ENCODE measurements around the gene NPLOC4.

DNA sequence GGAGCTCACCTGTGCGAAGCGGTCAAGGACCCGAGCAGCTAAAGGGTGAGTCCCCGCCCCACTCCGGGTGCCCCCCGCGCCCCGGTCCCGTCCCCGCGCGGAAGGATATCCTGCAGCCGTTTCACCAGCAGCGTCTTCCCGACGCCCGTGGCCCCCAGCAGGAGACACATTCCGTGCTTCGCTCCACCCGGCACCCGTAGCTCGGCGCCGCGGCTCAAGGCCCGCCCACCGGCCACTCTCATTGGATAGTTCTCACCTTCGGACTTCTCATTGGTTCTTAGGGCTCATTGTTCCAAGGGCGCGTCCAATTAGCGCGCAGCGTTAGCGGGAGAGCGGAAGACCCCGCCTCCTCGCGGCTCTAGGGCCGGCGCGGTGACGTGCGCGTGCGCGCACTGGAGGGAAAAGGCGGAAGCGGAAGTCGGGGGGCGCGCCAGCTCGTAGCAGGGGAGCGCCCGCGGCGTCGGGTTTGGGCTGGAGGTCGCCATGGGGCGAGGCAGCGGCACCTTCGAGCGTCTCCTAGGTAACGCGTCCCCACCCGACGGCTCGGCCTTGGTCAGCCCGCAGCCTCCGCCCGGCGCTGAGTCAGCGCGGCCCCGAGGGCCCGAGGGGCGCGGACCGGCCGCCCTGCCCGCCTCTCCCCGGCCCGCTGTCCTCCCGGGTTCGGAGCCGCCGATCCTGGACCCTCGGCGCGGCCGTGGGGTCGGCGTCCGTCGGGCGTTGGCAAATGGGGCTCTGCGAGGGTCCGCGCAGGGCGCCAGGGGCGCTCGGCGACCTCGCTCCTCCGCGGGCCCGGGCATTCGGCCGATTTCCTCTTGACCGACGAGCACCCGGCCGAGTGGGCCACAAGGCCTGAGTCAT is 46.9 kb upstream of the NPLOC4 start, which contains the start of the genes ARL16 and HGS:
- TF ChIP-seq, protein P1, sequence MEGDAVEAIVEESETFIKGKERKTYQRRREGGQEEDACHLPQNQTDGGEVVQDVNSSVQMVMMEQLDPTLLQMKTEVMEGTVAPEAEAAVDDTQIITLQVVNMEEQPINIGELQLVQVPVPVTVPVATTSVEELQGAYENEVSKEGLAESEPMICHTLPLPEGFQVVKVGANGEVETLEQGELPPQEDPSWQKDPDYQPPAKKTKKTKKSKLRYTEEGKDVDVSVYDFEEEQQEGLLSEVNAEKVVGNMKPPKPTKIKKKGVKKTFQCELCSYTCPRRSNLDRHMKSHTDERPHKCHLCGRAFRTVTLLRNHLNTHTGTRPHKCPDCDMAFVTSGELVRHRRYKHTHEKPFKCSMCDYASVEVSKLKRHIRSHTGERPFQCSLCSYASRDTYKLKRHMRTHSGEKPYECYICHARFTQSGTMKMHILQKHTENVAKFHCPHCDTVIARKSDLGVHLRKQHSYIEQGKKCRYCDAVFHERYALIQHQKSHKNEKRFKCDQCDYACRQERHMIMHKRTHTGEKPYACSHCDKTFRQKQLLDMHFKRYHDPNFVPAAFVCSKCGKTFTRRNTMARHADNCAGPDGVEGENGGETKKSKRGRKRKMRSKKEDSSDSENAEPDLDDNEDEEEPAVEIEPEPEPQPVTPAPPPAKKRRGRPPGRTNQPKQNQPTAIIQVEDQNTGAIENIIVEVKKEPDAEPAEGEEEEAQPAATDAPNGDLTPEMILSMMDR (IDR thresholded peaks at IDR 0.05) = no peak
- TF ChIP-seq EP300 (IDR thresholded peaks at IDR 0.05) (no peak), POLR2A (IDR thresholded peaks at IDR 0.05) (peak; percentile 45)
